Spleen (tissue), 11 donors: ENCODE results near the gene OR51S1. TPM values are rescaled to one million over a fixed set of nuclear protein-coding genes. Genes with fewer than 3 reads are reported as not detected.
"Not testable (repeated sequence)": the region's sequence is repeated elsewhere in the genome, so short reads cannot be mapped to it uniquely, and the experiment has no call there.

Source experiments
- DNase-seq: peaks from one replicate; pipeline ENCODE4 v3.0.0-alpha.2; 2020
- H3K27ac ChIP-seq, 8 donors: fragments of 200-600 bp; sonication (generic) in 7 of 8; 1 replicate in 4 of 8; 2 replicates in 4 of 8; pipeline versions ENCODE4 v1.5.0 to v1.8.0; 2016 to 2021; ENCODE audit warnings: inconsistent platforms in 4 of 8, mild to moderate bottlenecking in 4 of 8, moderate library complexity in 1 of 8
- H3K27me3 ChIP-seq, 7 donors: fragments of 200-600 bp; sonication (generic) in 6 of 7; replicated peaks in 1 of 7; 1 replicate in 4 of 7; 2 replicates in 3 of 7; pipeline versions ENCODE4 v1.5.0 to v1.8.0; 2016 to 2021; ENCODE audit warnings: inconsistent platforms in 3 of 7, mild to moderate bottlenecking in 1 of 7
- H3K36me3 ChIP-seq, 6 donors: fragments of 200-600 bp; sonication (generic) in 5 of 6; 1 replicate in 4 of 6; 2 replicates in 2 of 6; pipeline versions ENCODE4 v1.5.0 to v1.8.0; 2016 to 2021; ENCODE audit warnings: inconsistent platforms in 2 of 6
- H3K4me1 ChIP-seq, 6 donors: fragments of 200-600 bp; sonication (generic) in 5 of 6; 1 replicate in 3 of 6; 2 replicates in 3 of 6; pipeline versions ENCODE4 v1.5.0 to v1.8.0; 2016 to 2021; ENCODE audit warnings: inconsistent platforms in 3 of 6
- H3K4me3 ChIP-seq, 8 donors: fragments of 200-600 bp; sonication (generic) in 7 of 8; 1 replicate in 4 of 8; 2 replicates in 4 of 8; pipeline versions ENCODE4 v1.5.0 to v1.8.0; 2016 to 2021; ENCODE audit warnings: inconsistent platforms in 4 of 8, mild to moderate bottlenecking in 4 of 8, moderate library complexity in 2 of 8
- H3K9me3 ChIP-seq, 8 donors: fragments of 200-600 bp; sonication (generic) in 7 of 8; 1 replicate in 4 of 8; 2 replicates in 4 of 8; pipeline versions ENCODE4 v1.5.0 to v1.8.0; 2016 to 2021; ENCODE audit warnings: inconsistent platforms in 4 of 8
- POLR2A ChIP-seq, 3 donors: fragments of 450-650 bp; IDR thresholded peaks; one replicate each; pipeline ENCODE4 v1.5.1; 2017; ENCODE audit warnings: antibody characterized with exemption in 3 of 3, mild to moderate bottlenecking in 1 of 3
- POLR2AphosphoS5 ChIP-seq, 3 donors: sonication (generic); formaldehyde crosslinking; IDR thresholded peaks; one replicate each; pipeline ENCODE4 v1.5.1; 2017; ENCODE audit warnings: antibody characterized with exemption in 3 of 3
- WGBS, 5 donors: extraction: QIAGEN DNeasy Blood & Tissue Kit in 3 of 5; methylation state at CpG; one replicate each; pipeline versions ENCODE4 v1.1.5 to v1.1.7; 2013 to 2018; 5-methylcytosine and 5-hydroxymethylcytosine counted together
- intact Hi-C: fragments of 100-400 bp; cut with DNase I; formaldehyde crosslinking; loops from one replicate; pipeline ENCODE4 v1.15.0; 2023; ENCODE audit warnings: low total_unique reads
- polyA plus RNA-seq, 3 donors: library from polyadenylated mRNA; stranded (reverse); fragments of 200-250 nt; gene quantifications; one replicate each; pipeline ENCODE4 v1.2.1, GENCODE V29; 2013
- total RNA-seq, 7 donors: library from RNA; depleted of rRNA in 3 of 7; stranded (reverse); fragments of >200 nt in 3 of 7; fragmentation: NEBNext Ultra II Directional in 4 of 7; extraction: Animal tissue kit (Norgen Biotek cat#: 25700) in 4 of 7; gene quantifications; one replicate each; pipeline versions ENCODE4 v1.1.0 to v1.2.1, GENCODE V29; 2016 to 2021
- TF ChIP-seq, protein P1 (sequence below), 11 experiments: fragments of 200-600 bp in 7 of 11; fragments of 450-650 bp in 4 of 11; sonication (generic) in 4 of 11; IDR thresholded peaks in 8 of 11; conservative IDR thresholded peaks in 3 of 11; 1 replicate in 7 of 11; 2 replicates in 4 of 11; pipeline versions ENCODE4 v1.4.0 to v1.8.0; 2016 to 2021; ENCODE audit warnings: antibody characterized with exemption in 11 of 11, inconsistent platforms in 4 of 11, mild to moderate bottlenecking in 1 of 11
- donor health status: healthy with polysubstance abuse.
- donor health status: DM: no; HTN: no; CAD: no; lungs with moderate emphysema.
- donor health status: DM: no; HTN: no; CAD: no.
- donor health status: Bipolar disorder and iron deficiency.
- donor health status: healthy.
- donor health status: DM: no; HTN: no; CAD: no.
- donor health status: DM: yes; HTN: yes; CAD: no.

OR51S1 gene
- total and polyA plus RNA-seq, 10 donors: not detected

DNA sequence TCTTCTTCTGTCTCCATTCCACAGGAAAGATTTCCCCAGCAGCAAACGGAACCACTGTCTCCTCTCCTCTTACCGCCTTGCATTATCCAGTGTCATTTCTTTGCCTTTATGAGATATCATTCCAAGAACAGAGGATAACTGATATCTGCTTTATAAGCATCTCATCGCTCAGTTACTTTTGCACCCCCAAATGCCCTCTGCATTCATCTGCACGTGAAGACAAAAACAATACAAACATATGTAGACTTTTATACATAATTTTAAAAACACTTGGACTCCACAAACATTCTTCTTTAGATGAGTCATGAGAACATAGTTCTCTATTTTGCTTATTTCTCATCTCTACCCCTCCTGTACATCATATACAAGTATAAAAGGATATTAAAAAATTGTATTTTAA lies 32.2 kb upstream of the OR51S1 start:
- 79 to 88% (median 85%) methylated on average over 4 of the region's 4 CpGs for WGBS, 5 donors
- Histone ChIP-seq H3K27ac (no peak overlapping the region), H3K36me3 (no peaks in the 10 kb centered on the region), H3K4me1 (no peaks in the 10 kb centered on the region), H3K9me3 (no peaks in the 10 kb centered on the region), H3K4me3 (no peak overlapping the region), H3K27me3 (no peaks in the 10 kb centered on the region)
- DNase-seq: no peak
- intact Hi-C loops: no loop called here
- no peak for TF ChIP-seq POLR2A (IDR thresholded peaks at IDR 0.05)
- TF ChIP-seq POLR2AphosphoS5 (IDR thresholded peaks at IDR 0.05): no peak
- TF ChIP-seq, protein P1, sequence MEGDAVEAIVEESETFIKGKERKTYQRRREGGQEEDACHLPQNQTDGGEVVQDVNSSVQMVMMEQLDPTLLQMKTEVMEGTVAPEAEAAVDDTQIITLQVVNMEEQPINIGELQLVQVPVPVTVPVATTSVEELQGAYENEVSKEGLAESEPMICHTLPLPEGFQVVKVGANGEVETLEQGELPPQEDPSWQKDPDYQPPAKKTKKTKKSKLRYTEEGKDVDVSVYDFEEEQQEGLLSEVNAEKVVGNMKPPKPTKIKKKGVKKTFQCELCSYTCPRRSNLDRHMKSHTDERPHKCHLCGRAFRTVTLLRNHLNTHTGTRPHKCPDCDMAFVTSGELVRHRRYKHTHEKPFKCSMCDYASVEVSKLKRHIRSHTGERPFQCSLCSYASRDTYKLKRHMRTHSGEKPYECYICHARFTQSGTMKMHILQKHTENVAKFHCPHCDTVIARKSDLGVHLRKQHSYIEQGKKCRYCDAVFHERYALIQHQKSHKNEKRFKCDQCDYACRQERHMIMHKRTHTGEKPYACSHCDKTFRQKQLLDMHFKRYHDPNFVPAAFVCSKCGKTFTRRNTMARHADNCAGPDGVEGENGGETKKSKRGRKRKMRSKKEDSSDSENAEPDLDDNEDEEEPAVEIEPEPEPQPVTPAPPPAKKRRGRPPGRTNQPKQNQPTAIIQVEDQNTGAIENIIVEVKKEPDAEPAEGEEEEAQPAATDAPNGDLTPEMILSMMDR (IDR thresholded peaks at IDR 0.05 in 8 of 11, conservative IDR thresholded peaks at IDR 0.05 in 3 of 11): no peak

DNA sequence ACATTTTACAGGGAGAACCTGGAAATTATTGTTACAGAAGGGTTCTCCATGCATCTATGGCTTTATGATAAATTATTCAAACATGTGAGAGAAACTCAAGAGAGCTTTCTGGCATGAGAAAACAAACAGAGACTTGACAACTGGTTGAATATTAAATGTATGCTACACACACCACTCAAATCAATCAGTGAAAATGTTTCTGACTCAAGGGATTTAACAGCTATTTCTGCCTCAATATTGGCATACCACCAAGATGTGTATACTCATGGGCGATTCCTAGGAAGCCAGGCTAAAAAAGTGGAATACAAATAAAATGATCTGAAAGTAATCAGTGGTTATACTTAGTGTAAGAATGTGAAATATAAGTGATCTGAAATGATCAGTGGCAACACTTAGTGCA lies 16.8 kb upstream of the OR51S1 start:
- TF ChIP-seq POLR2AphosphoS5 (IDR thresholded peaks at IDR 0.05): no peak
- TF ChIP-seq, protein P1 (IDR thresholded peaks at IDR 0.05 in 8 of 11, conservative IDR thresholded peaks at IDR 0.05 in 3 of 11): no peak
- no peak for TF ChIP-seq POLR2A (IDR thresholded peaks at IDR 0.05)
- H3K9me3 ChIP-seq: peaks cover 0 to 7% (median 0%) of the 10 kb centered on the region in 8 donors
- H3K4me1 ChIP-seq: no peaks in the 10 kb centered on the region
- 51 to 71% (median 65%) methylated on average over 1 of the region's 1 CpG for WGBS, 5 donors
- no peak overlapping the region for H3K27ac ChIP-seq
- intact Hi-C loops: no loop called here
- no peak for DNase-seq
- H3K36me3 ChIP-seq: no peaks in the 10 kb centered on the region
- H3K4me3 ChIP-seq: no peak overlapping the region
- no peaks in the 10 kb centered on the region for H3K27me3 ChIP-seq

DNA sequence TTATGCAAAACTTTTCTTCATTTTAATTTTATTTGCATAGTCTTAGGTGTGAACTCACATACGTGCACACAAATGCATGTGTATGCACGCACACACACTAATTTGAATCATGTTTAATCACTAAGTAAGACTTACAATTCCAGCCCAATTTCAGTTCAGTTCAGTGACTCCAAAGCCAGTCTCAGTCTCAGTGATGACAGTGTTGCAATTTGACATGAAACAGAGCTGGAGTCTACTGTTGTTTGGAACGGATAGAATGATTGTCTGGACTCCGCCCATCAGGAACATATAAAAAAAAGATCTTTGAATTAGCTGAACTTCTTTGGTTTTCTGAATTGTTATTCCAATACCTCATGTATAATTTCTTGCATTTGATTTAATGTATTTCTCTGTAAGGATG lies 14.9 kb upstream of the OR51S1 start:
- 89 to 91% (median 90%) methylated on average over 4 of the region's 4 CpGs for WGBS, 5 donors
- H3K27ac ChIP-seq: no peak overlapping the region
- H3K9me3 ChIP-seq: peaks cover 0 to 7% (median 0%) of the 10 kb centered on the region in 8 donors
- H3K27me3 ChIP-seq: no peaks in the 10 kb centered on the region
- H3K4me3 ChIP-seq: no peak overlapping the region
- no peak for DNase-seq
- H3K36me3 ChIP-seq: no peaks in the 10 kb centered on the region
- TF ChIP-seq POLR2AphosphoS5 (IDR thresholded peaks at IDR 0.05) (no peak), POLR2A (IDR thresholded peaks at IDR 0.05) (no peak)
- TF ChIP-seq, protein P1 (IDR thresholded peaks at IDR 0.05 in 8 of 11, conservative IDR thresholded peaks at IDR 0.05 in 3 of 11): no peak
- intact Hi-C loops: no loop called here
- no peaks in the 10 kb centered on the region for H3K4me1 ChIP-seq

DNA sequence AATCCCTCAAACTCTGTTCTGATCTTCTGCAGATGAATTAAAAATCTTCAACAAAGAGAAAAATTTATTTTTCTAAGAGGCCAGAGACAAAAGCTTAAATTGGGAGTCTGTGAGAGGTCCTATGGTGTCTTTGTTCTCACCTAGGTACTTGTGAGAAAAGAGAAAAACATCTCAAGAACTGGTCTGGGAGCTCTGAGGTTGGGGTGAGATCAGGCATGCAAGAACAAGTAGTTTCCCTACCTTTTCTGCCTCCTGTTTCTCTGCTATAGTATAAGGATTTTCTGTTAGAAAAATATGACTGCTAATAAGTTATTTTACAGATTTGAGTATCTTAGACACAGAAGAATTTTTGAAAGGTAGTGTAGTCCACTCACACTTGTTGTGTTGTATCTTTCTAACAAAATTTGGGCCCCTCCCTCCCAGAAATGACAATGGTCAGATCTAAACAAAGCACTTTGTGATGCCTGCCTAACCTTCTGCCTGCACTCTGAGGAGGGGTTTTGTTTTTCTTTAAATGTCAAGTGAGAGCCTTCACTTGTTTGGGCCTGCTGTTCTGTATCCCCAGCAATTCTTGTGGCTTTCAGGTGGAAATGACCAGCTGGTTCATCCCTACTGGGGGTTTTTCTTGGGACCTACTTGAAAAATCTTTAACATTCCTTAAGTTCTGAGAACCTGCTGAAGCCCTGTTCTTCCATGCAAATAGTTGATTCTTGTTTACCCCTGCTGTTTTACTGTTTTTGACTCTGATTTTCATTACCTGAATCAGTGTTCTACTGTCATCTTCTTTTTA lies 13.6 kb upstream of the OR51S1 start:
- intact Hi-C loops: no loop called here
- no peaks in the 10 kb centered on the region for H3K4me1 ChIP-seq
- no peaks in the 10 kb centered on the region for H3K36me3 ChIP-seq
- no peaks in the 10 kb centered on the region for H3K27me3 ChIP-seq
- TF ChIP-seq POLR2A (IDR thresholded peaks at IDR 0.05): no peak
- TF ChIP-seq, protein P1 (IDR thresholded peaks at IDR 0.05 in 8 of 11, conservative IDR thresholded peaks at IDR 0.05 in 3 of 11): no peak
- no peak for TF ChIP-seq POLR2AphosphoS5 (IDR thresholded peaks at IDR 0.05)
- H3K9me3 ChIP-seq: peaks cover 0 to 7% (median 0%) of the 10 kb centered on the region in 8 donors
- no peak overlapping the region for H3K4me3 ChIP-seq
- H3K27ac ChIP-seq: no peak overlapping the region
- DNase-seq: no peak

DNA sequence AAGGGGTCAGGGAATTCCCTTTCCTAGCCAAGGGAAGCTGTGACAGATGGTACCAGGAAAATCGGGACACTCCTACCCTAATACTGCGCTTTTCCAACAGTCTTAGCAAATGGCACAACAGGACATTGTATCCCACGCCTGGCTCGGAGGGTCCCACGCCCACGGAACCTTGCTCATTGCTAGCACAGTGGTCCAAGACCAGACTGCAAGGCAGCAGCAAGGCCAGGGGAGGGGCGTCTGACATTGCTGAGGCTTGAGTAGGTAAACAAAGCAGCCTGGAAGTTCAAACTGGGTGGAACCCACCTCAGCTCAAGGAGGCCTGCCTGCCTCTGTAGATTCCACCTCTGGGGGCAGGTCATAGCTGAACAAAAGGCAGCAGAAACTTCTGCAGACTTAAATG lies 5.3 kb upstream of the OR51S1 start:
- H3K4me3 ChIP-seq, H3K4me1 ChIP-seq, H3K9me3 ChIP-seq, H3K27ac ChIP-seq, H3K36me3 ChIP-seq, intact Hi-C loops, H3K27me3 ChIP-seq, DNase-seq: not testable (repeated sequence)
- WGBS, 5 donors: 83 to 95% (median 86%) methylated on average over 7 of the region's 7 CpGs
